HG02852 (cell line): ENCODE measurements around the gene TBXAS1.
"Not testable (repeated sequence)": the region's sequence is repeated elsewhere in the genome, so short reads cannot be mapped to it uniquely, and the experiment has no call there.

Experiments
- ATAC-seq: cut with Tn5 transposase; IDR thresholded peaks from one replicate; pipeline ENCODE4 v1.9.1; 2021; ENCODE audit warnings: mild to moderate bottlenecking, moderate library complexity; ENCODE audit not compliant: unreplicated experiment

TBXAS1 gene

GRCh38 chr7:139913021-139913844 is 84.2 kb downstream of the TBXAS1 start:
- ATAC-seq: no peak

DNA sequence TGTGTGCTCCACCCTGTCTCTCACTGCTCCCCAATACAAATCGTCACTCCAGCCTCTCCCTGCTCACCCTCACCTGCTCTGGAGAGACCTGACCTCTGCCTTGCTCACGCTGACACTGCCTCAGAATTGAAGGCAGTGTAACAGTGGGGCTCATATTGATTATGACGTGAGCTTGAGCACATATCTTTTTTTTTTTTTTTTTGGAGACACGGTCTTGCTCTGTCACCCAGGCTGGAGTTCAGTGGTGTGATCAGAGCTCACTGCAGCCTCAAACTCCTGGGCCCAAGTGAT is 84.7 kb downstream of the TBXAS1 start:
- ATAC-seq: no peak

- no peak for ATAC-seq
These were observed 85.5 kb downstream of the TBXAS1 start for GRCh38 chr7:139914306-139915267.

DNA sequence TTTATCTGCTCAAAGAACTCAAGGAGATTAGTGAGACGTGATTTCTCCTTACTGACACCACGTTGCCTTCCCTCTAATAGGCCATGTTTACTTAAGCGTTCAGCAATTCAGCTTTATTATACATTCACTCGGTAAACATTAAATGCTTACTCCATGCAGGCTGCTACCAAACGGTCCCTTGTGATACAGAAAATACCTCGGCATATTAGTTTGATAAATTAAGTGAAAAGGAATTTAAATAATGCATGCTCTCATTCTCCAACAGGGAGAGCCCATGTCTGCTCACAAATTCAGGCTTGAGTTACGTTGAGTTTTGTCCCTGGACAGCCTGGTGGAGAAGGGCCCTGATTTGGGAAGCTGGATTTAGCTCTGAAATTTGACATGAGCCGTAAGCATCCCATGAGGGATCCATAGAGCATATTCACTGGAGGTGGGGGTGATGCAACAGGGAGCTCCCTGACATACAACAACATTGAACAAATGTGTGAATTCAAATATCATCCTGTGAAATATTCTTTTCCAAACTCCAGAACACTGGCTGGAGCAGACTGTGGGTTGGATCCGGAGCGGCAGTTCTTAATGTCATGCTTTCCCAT is 86.3 kb downstream of the TBXAS1 start:
- no peak for ATAC-seq

DNA sequence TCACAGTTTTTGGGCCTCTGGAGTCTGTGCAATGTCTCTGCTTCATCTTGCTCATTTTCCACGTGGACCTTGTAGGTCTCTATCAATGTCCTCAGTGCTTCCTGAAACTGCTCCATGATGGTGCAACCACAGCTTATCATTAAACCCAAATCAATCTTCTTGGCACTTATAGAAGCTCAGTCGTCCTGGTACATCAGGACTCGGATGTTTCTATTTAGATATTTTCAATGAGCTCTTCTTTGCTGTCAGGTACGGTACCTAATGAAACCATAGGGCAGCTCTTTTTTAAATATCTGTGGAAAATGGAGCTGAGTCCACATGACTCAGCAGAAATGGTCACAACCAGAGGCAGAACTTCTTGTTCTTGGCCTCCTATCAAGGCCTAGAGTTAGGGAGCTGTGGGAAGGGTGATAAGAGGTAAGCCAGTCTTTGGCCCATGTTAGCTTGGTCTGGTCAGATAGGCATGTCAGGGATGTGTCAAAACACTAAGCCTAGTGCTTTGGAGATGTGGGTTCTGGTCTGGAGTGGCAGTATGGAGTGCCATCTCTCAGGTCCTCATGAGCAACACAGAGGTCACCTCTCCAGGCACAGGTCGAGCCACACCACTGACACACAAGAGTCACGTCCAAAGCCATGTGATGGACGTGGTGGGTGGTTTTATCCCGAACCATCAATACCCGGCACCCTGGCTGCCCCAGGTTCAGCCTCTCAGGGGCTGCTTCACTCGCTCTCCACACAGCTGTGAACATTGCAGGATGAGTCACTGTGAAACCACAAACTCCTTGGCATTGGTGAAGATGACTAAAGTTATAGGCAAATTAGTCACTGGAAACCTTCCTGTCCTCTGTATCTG is 87.0 kb downstream of the TBXAS1 start:
- peak; percentile 88 for ATAC-seq

DNA sequence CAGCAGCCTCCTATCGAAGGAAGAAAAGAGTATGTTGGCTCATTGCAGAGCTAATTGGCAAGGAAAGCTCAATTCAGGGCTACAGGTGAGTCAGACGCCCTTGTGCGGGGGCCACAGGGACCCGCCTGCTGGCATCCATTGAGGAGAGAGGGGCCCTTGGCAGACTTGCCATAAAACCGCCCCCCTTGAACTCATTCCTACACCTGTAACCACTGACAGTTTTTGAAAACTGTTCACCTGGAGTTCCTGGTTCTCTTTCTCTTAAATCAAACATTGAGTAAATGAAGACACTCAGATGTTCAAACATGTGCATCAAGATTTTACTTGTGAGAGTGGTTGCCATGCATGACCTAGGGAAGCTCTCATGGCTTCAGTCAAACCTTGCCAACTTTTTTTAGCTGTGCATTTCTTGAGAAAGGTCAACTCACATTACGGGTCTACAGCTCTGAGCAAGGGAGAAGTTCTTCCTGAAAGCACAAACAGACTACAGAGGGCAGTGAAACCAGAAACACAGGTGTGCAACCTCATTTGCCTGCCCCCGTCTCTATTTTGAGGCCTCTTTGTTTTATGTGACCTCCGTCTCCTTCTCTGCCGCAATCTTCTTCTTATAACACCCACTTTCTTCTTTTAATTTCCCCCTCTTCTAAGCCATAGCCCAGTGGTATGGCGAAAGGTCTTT is 87.8 kb downstream of the TBXAS1 start:
- ATAC-seq: peak; percentile 72

DNA sequence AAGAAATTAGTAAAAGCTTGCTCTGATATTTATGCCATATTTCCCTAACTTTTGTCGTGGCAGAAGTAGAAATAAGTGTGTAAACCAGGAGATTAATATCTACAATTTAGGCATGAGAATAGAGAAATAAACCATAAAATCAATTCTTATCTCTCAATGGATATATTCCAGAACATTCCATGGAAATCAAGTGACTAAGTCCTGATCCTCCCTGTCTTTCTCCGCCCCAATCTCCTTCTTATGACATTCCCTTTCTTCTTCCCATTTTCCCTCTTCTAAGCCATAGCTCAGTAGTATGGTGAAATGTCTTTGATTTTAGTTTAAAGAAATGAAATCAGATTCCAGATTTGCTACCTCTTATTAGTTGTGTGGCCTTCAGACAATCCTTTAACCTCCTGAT is 88.8 kb downstream of the TBXAS1 start:
- no peak for ATAC-seq

DNA sequence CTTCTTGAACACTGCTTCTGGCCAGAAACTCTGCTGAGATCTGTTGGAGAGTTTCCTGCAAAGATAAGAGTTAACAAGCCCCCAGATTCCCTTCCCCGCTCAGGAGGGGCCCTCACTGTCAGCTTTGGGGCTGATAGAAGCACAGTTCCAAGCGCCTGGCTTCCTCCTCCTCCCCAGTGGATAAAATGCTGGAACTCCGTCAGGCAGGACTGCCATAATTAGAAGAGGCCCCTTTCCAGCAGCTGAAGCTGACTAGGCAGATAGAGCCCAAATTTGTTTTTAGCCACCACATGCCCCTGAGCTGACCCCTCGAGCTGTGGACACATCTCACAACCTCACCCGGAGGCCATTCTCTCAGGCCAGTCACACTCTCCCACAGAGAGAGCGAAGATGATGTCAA is 89.4 kb downstream of the TBXAS1 start:
- ATAC-seq: no peak

GRCh38 chr7:139923090-139923489 is 94.0 kb downstream of the TBXAS1 start:
- ATAC-seq: no peak

DNA sequence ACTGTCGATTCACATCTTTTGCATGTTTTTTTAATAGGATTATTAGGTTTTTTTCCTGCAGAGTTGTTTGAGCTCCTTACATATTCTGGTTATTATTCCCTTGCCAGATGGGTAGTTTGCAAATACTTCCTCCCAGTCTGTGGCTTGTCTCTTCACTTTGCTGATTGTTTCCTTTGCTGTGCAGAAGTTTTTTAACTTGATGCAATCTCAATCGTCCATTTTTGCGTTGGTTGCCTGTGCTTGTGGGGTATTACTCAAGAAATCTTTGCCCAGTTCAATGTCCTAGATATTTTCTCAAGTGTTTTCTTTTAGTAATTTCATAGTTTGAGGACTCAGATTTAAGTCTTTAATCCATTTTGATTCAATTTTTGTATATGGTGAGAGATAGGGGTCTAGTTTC is 95.4 kb downstream of the TBXAS1 start:
- no peak for ATAC-seq

DNA sequence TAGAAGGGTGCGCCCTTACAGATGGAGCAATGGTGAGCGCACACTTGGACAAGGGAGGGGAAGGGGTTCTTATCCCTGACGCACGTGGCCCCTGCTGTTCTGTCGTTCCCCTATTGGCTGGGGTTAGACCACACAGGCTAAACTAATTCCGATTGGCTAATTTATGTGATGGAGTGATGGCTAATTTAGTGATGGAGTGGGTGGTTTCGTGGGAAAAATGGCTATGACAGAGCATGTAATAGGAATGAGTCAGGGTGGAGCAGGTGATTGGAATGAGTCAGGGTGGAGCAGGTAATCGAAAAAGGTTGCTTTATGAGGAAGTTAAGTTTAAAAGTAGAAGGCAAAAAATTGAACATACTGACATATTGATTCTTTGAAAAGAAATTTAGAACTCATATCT is 100.2 kb downstream of the TBXAS1 start:
- ATAC-seq: not testable (repeated sequence)

DNA sequence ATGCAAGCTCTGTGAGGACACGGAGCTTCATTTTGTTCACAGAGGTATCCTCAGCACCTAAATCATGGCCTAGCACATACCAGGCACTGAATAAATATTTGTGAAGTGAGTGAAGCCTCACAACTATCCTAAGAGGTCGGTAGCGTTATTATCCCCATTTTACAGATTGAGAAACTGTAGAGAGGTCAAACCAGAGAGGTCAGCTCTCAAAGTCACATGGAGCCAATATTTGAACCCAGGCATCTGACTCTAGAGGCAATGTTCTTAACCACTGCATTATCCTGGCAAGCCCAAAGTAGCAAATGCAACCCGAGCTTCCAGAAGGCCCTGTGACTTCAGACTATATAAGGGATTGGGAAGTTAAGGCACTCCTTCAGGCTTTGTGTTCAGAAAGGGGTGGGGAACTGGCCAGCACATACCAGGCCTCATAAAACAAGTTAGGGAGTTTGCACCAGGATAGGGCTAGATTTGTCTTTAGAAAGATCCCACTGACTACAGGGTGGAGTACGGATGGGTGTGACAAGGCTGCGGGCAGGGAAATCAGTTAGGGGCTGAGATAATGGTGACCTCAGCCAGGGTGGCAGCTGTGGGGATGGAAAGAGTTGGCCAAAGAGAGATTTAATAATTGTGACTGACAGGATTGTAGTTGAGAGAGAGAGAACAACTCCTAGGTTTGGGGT is 101.4 kb downstream of the TBXAS1 start:
- no peak for ATAC-seq

DNA sequence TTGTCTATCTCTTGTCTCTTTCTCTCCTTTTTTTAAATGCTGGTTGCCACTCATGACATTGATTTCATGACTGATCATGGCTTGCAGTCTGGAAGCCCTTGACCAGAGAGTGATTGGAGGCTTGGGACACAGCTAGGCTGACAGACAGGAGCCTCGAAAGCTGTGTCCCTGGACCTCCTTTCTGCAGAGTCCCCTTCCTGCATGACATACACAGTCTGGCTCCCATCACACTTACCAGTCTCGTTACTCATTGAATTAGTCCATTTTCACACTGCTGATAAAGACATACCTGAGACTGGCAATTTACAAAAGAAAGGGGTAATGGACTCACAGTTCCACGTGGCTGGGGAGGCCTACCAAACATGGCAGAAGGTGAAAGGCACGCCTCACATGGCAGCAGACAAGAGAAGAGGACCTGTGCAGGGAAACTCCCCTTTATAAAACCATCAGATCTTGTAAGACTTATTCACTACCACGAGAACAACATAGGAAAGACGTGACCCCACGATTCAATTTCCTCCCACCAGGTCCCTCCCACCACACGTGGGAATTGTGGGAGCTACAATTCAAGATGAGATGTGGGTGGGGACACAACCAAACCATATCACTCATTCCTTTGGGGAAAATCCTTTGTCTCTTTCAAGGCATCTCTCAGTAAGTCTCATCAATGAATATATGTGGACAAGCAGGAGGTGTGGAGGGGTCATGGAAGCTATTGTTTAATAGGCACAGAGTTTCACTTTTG is 102.3 kb downstream of the TBXAS1 start:
- ATAC-seq: no peak

DNA sequence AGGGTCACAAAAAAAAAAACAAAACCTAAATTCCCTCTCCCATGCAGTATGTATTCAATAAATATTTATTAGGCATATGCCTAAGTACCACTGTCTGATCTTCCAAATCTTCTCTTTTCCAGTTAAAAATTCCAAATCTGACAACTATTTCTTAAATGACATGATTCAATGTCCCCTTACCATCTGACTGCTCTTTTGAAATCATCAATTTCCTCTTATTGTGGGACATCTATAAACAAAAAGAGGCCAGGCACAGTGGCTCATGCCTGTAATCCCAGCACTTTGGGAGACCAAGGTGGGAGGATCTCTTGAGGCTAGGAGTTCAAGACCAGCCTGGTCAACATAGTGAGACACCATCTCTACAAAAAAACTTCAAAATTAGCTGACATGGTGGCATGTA is 103.5 kb downstream of the TBXAS1 start:
- ATAC-seq: no peak

- ATAC-seq: no peak
These were observed 107.8 kb downstream of the TBXAS1 start for GRCh38 chr7:139936760-139937310.

GRCh38 chr7:139937715-139938114 is 108.7 kb downstream of the TBXAS1 start:
- no peak for ATAC-seq

DNA sequence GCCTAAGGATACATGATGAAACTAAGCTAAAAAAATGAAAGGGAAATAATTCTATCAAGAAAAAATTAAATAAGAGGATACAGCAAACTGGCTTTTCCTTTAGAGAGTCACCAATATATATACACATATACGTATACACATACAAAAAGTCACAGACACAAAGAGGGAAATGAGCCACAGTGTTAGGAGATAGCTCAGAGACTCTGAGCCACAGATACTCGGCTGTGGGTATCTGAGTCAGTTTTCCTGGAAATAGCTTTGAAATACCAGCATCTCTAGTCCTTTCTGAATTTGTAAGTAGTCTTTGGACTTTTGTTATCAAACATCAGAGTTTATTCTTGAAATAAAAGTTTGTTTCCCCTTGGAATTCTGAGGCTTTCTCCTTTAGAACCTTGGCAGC is 111.8 kb downstream of the TBXAS1 start:
- ATAC-seq: no peak

DNA sequence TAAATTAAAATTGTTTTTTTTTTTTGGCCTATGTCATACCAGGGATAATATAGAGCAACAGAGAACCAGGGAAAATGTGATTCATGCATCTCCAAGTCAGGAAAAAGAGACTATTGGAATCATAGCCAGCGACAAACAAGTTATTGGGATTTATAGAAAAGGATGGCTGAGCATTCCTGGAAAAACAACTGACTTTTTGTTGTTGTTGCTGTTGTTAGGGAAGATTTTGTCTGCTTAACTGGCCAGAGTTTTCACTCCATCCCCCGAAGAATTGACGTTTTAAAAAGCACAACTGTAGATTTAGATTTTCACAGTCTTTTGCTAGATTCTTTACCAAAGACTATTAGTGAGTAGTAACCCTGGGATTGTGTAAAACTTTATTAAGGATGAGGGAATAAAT is 112.4 kb downstream of the TBXAS1 start:
- no peak for ATAC-seq

GRCh38 chr7:139941866-139942265 is 112.8 kb downstream of the TBXAS1 start:
- ATAC-seq: no peak
